Right hindlimb (tissue), 1 donor: ENCODE results near the gene KIR2DL1.
"Not testable (repeated sequence)": the region's sequence is repeated elsewhere in the genome, so short reads cannot be mapped to it uniquely, and the experiment has no call there.

Experiments used
- DNase-seq: peaks from one replicate; pipeline ENCODE4 v3.0.0-alpha.2; 2018

KIR2DL1 gene

DNA sequence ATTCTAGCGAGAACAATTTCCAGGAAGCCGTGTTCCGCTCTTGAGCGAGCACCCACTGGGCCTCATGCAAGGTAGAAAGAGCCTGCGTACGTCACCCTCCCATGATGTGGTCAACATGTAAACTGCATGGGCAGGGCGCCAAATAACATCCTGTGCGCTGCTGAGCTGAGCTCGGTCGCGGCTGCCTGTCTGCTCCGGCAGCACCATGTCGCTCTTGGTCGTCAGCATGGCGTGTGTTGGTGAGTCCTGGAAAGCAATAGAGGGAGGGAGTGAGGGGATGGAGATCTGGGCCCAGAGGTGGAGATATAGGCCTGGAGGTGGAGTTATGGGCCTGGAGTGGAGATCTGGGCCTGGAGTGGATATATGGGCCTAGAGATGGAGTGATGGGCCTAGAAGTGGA is at the start of gene KIR2DL1:
TSS of gene KIR2DL1 (plus strand) at position 148 of the 400 bp plus-strand sequence. CDS start at position 206, 58 bp downstream.
- not testable (repeated sequence) for DNase-seq

DNA sequence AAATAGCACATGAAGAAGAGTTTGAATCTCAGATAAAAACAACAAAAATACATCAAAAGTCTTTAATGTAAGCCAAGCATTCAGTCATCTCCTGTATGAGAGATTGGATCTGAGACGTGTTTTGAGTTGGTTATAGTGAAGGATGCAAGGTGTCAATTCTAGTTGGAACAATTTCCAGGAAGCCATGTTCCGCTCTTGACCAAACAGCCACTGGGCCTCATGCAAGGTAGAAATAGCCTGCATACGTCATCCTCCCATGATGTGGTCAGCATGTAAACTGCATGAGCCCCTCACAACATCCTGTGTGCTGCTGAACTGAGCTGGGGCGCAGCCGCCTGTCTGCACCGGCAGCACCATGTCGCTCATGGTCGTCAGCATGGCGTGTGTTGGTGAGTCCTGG is 45.5 kb upstream of the KIR2DL1 start, which contains the start of gene KIR3DL3:
TSS of gene KIR3DL3 (plus strand) at position 301 of the 400 bp plus-strand sequence. CDS start at position 356, 55 bp downstream.
- no peak for DNase-seq

DNA sequence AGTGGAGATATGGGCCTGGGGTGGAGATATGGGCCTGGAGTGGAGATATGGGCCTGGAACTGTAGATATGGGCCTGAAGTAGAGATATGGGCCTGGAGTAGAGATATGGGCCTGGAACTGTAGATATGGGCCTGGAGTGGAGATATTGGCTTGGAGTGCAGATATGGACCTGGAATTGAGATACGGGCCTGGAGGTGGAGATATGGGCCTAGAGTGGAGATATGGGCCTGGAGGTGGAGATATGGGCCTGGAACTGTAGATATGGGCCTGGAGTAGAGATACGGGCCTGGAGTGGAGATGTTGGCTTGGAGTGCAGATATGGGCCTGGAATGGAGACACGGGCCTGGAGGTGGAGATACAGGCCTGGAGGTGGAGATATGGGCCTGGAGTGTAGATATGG is 44.9 kb upstream of the KIR2DL1 start:
- no peak for DNase-seq

GRCh38 chr19:54725321-54725720 is 44.3 kb upstream of the KIR2DL1 start:
- no peak for DNase-seq

GRCh38 chr19:54727562-54727961 is 42.0 kb upstream of the KIR2DL1 start:
- DNase-seq: no peak

DNA sequence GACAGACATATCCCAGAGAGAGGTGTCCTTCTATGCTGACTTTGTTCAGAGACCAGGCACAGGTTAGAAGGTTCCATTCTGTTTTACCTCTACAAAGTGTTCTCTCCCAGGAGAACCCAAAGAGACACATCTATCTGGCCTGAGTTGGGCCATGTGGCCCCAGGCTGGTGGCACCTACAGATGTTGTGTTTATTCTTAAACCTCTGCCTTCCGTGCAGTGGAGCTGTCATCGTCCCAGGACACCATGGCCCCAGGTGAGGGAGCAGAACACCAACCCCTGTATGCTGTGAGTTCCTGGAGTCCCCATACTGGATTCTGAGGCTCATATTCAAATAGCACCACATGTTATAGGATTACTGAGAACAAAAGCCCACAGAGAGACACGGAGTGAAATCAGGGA is 41.4 kb upstream of the KIR2DL1 start:
- DNase-seq: no peak

GRCh38 chr19:54729416-54730188 is 40.0 kb upstream of the KIR2DL1 start:
- no peak for DNase-seq

GRCh38 chr19:54731191-54731590 is 38.4 kb upstream of the KIR2DL1 start:
- DNase-seq: no peak

DNA sequence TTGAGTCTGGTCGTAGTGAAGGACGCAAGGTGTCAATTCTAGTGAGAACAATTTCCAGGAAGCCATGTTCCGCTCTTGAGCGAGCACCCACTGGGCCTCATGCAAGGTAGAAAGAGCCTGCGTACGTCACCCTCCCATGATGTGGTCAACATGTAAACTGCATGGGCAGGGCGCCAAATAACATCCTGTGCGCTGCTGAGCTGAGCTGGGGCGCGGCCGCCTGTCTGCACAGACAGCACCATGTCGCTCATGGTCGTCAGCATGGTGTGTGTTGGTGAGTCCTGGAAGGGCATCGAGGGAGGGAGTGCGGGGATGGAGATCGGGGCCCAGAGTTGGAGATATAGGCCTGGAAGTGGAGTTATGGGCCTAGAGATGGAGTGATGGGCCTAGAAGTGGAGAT is 31.3 kb upstream of the KIR2DL1 start, which contains the start of gene KIR2DL3:
TSS of gene KIR2DL3 (plus strand) at position 208 of the 400 bp plus-strand sequence. CDS start at position 241, 33 bp downstream.
- DNase-seq: not testable (repeated sequence)

DNA sequence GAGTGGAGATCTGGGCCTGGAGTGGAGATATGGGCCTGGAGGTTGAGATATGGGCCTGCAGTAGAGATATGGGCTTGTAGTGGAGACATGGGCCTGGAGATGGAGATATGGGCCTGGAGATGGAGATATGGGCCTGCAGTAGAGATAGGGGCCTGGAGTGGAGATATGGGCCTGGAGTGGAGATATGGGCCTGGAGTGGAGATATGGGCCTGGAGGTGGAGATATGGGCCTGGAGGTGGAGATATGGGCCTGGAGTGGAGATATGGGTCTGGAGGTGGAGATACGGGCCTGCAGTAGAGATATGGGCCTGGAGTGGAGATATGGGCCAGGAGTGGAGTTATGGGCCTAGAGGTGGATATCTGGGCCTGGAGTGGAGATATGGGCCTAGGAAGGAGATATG is 30.9 kb upstream of the KIR2DL1 start:
- no peak for DNase-seq

DNA sequence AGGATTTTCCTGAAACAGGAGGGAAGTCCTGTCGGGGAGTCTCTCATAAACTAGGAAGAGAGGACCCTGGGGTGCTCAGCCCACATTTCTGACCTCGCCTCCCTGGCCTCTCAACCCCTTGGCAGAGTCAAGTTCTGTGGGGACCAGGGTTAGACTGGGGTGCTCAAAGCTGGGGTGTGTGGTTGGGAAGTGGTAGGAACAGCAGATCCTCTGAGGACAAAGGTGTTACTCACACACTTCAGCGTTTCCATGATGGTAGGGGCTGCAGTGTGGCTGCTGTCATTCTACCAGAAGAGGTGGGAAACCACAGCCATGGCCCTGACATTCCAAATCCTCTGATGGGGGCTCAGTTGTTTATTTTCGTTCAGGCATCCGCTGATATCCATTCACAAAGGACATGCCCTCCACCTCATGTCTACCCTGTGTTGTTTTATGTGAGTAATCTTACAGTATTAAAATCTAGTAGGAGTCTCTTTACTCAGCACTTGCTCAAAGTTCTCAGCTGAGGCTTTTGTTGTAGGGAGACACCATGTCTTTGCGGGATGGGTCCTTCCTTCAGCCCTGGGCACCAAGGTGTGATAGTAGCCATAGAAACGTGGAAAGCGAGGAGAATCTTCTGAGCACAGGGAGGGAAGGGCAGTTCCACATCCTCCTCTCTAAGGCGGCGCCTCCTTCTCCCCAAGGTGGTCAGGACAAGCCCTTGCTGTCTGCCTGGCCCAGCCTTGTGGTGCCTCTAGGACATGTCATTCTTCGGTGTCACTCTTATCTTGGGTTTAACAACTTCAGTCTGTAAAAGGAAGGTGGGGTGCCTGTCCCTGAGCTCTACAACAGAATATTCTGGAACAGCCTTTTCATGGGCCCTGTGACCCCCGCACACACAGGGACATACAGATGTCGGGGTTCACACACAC is 29.8 kb upstream of the KIR2DL1 start:
- DNase-seq: no peak

GRCh38 chr19:54741950-54742349 is 27.6 kb upstream of the KIR2DL1 start:
- DNase-seq: not testable (repeated sequence)

DNA sequence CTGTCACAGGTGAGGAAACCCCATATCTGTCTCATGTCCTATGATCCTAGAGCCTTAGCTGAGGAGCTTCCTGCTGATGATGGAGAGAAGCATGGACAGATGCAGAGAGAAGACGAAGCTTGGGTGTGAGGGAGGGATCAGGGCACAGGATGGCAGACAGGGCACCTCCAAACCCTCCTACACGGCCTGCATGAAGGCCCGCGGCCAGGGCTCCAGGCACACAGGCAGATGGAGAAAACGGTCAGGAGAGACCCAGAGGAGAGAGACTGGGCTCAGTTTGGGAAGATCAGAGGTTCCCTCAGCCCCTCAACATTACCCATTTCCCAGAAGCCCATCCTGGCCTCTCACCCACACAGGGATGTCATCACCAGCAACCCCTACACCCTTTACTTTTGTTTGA is 25.5 kb upstream of the KIR2DL1 start:
- DNase-seq: not testable (repeated sequence)

- DNase-seq: not testable (repeated sequence)
Measured at GRCh38 chr19:54747614-54748322, 21.8 kb upstream of the KIR2DL1 start.

DNA sequence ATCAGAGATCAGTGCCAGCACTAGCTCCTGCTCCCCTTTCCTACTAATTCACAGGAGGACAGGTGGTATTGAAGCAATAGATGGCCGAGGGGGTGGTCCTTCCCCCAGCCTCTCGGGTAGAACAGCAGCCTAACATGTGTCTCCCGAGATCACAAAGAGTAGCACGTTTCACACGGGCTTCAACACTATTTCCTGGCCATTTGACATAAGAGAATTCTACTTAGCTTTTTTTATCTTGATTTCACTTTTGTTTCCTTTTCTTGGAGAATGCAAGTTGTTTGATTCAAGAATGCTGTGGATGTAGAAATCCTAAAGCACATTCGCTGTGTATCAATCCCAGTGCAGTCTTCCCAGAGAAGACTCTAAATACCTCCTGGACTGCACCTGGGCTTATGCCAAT is 19.3 kb upstream of the KIR2DL1 start:
- DNase-seq: not testable (repeated sequence)

DNA sequence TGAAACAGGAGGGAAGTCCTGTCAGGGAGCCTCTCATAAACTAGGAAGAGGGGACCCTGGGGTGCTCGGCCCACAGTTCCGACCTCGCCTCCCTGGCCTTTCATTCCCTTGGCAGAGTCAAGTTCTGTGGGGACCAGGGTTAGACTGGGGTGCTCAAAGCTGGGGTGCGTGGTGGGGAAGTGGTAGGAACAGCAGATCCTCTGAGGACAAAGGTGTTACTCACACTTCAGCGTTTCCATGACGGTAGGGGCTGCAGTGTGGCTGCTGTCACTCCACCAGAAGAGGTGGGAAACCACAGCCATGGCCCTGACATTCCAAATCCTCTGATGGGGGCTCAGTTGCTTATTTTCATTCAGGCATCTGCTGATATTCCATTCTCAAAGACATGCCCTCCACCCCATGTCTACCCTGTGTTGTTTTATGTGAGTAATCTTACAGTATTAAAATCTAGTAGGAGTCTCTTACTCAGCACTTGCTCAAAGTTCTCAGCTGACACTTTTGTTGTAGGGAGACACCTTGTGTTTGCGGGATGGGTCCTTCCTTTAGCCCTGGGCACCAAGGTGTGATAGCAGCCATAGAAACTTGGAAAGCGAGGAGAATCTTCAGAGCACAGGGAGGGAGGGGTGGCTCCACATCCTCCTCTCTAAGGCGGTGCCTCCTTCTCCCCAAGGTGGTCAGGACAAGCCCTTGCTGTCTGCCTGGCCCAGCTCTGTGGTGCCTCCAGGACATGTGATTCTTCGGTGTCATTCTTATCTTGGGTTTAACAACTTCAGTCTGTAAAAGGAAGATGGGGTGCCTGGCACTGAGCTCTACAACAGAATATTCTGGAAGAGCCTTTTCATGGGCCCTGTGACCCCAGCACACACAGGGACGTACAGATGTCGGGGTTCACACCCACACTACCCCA is 13.1 kb upstream of the KIR2DL1 start:
- not testable (repeated sequence) for DNase-seq

GRCh38 chr19:54758577-54758976 is 11.0 kb upstream of the KIR2DL1 start:
- DNase-seq: not testable (repeated sequence)

DNA sequence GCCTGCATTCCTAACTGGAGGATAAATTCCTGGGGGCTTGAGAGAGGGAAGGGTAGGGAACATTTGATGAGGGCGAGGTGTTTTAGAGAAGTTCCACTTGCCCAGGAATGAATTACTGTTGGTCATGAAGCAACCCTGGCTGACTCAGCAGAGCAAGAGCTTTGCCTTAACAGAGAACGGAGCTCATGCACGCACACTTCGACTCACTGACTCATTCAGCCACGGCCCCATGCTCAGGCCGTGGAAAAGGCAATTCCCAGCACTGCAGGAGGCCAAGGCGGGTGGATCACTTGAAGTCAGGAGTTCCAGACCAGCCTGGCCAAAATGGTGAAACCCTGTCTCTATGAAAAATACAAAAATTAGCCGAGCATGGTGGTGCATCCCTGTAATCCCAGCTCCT is 5.4 kb upstream of the KIR2DL1 start:
- not testable (repeated sequence) for DNase-seq

DNA sequence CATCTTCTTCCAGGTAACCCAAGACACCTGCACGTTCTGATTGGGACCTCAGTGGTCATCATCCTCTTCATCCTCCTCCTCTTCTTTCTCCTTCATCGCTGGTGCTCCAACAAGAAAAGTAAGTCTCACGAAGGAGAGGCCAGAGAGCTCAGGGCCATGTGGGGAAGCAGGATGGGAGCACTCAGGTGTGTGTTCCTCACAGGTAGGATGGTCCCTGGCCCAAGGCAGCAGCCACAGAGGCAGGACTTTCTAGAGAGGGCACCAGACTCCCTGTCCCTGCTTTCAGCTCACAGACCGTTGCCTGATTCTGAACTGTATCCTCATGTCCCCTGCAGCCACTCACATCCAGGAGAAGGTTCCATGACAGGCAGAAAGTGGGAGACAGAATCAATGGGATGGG is 3.1 kb upstream of the KIR2DL1 start:
- not testable (repeated sequence) for DNase-seq

- not testable (repeated sequence) for DNase-seq
Measured at GRCh38 chr19:54770511-54770910, 918 bp downstream of the KIR2DL1 start.
